GM12878 (cell line): ENCODE measurements around the gene GET3. TPM values are rescaled to one million over a fixed set of nuclear protein-coding genes. Genes with fewer than 3 reads are reported as not detected.
A peak's percentile ranks its signal among the peaks of the same experiment; 100 is the strongest.

Experiments
- ATAC-seq: fragments of 200-7000 bp; cut with Tn5 transposase; 3 replicates; pipeline ENCODE4 v1.9.1; 2020; ENCODE audit warnings: mild to moderate bottlenecking, moderate library complexity
- BruUV-seq: library from RNA; stranded (reverse); fragments of 400-500 nt; replicated peaks from 2 replicates; lab custom pipeline; 2021; lab: Mats Ljungman, UMichigan
- CTCF ChIA-PET: fragments of 300-600 bp; sonication (Branson Sonifier 250); formaldehyde crosslinking; extraction: SDS; loops from one replicate; lab custom pipeline; 2021; ENCODE audit warnings: inconsistent platforms; lab: Yijun Ruan, JAX
- POLR2A ChIA-PET: fragments of 350-600 bp; formaldehyde crosslinking; extraction: SDS; loops from one replicate; lab custom pipeline; 2021; ENCODE audit warnings: inconsistent platforms; lab: Charles Lee
- RAD21 ChIA-PET: fragments of 300-600 bp; sonication (Branson Sonifier 250); formaldehyde crosslinking; loops from one replicate; lab custom pipeline; 2023; ENCODE audit warnings: antibody characterized with exemption; ENCODE audit not compliant: unreplicated experiment; lab: Charles Lee
- SMC1A ChIA-PET: fragments of 300-600 bp; sonication (Branson Sonifier 250); formaldehyde crosslinking; loops from one replicate; lab custom pipeline; 2023; ENCODE audit not compliant: unreplicated experiment, uncharacterized antibody; lab: Charles Lee
- DNase-seq: peaks from one replicate; pipeline ENCODE4 v3.0.0-alpha.2; 2011; ENCODE audit warnings: low read depth, low spot score
- FAIRE-seq: peaks from 3 replicates; lab custom pipeline; 2011; peaks lifted over from hg19 to GRCh38; lab: Jason Lieb, UNC
- H2AFZ ChIP-seq: 2 replicates; pipeline ENCODE4 v1.6.0; 2011; ENCODE audit warnings: low read depth, low read length, control low read depth; ENCODE audit not compliant: control insufficient read depth
- H3K27ac ChIP-seq: 2 replicates; pipeline ENCODE4 v1.5.1; 2011; ENCODE audit warnings: control low read depth; ENCODE audit not compliant: control insufficient read depth, insufficient read depth
- H3K27me3 ChIP-seq, 2 experiments: replicated peaks in 1 of 2; 2 replicates each; pipeline versions ENCODE4 v1.6.0 to v1.6.1; 2011; ENCODE audit warnings: low read length in 1 of 2; ENCODE audit not compliant: control insufficient read depth in 2 of 2, insufficient read depth in 2 of 2
- H3K36me3 ChIP-seq, 2 experiments: 2 replicates each; pipeline ENCODE4 v1.5.1; 2011; ENCODE audit warnings: low read length in 1 of 2; ENCODE audit not compliant: control insufficient read depth in 2 of 2, insufficient read depth in 2 of 2
- H3K4me1 ChIP-seq: 2 replicates; pipeline ENCODE4 v1.6.1; 2011; ENCODE audit warnings: mild to moderate bottlenecking, low read length, moderate library complexity, mixed read lengths; ENCODE audit not compliant: control insufficient read depth, insufficient read depth
- H3K4me2 ChIP-seq: 2 replicates; pipeline ENCODE4 v1.6.0; 2011; ENCODE audit warnings: control low read depth; ENCODE audit not compliant: control insufficient read depth, insufficient read depth
- H3K4me3 ChIP-seq: fragments of 200-600 bp; sonication (generic); 2 replicates; pipeline ENCODE4 v1.5.1; 2016
- H3K79me2 ChIP-seq: 2 replicates; pipeline ENCODE4 v1.6.0; 2011; ENCODE audit warnings: low read length; ENCODE audit not compliant: control insufficient read depth, insufficient read depth
- H3K9ac ChIP-seq: 2 replicates; pipeline ENCODE4 v1.8.0; 2011; ENCODE audit warnings: low read length, control low read depth, mixed read lengths; ENCODE audit not compliant: control insufficient read depth, insufficient read depth
- H3K9me3 ChIP-seq: replicated peaks from 3 replicates; pipeline ENCODE4 v1.5.1; 2011; ENCODE audit warnings: mild to moderate bottlenecking, low read length; ENCODE audit not compliant: control insufficient read depth, insufficient read depth
- H4K20me1 ChIP-seq: 2 replicates; pipeline ENCODE4 v1.6.0; 2011; ENCODE audit not compliant: control insufficient read depth, insufficient read depth
- ELK1 ChIP-seq: IDR thresholded peaks from 2 replicates; pipeline ENCODE4 v1.6.1; 2012; ENCODE audit warnings: low read depth, low read length, improper control_type of control experiment
- HSF1 ChIP-seq: fragments of 150-350 bp; IDR thresholded peaks from 2 replicates; pipeline ENCODE4 v1.6.1; 2014; ENCODE audit warnings: mild to moderate bottlenecking, low read depth, low read length
- MYB ChIP-seq: fragments of 150-350 bp; IDR thresholded peaks from 2 replicates; pipeline ENCODE4 v1.6.1; 2014; ENCODE audit warnings: mild to moderate bottlenecking, low read depth, low read length, borderline replicate concordance
- NR2F1 ChIP-seq: fragments of 450-650 bp; conservative IDR thresholded peaks from 2 replicates; pipeline ENCODE4 v1.6.1; 2017; ENCODE audit warnings: mild to moderate bottlenecking
- POLR2AphosphoS5 ChIP-seq: IDR thresholded peaks from 2 replicates; pipeline ENCODE4 v1.6.1; 2011; ENCODE audit warnings: mild to moderate bottlenecking, low read length, inconsistent platforms
- SMARCA5 ChIP-seq: fragments of 450-650 bp; IDR thresholded peaks from 2 replicates; pipeline ENCODE4 v1.6.1; 2017; ENCODE audit warnings: mild to moderate bottlenecking
- WGBS: methylation state at CpG from one replicate; pipeline ENCODE4 v1.1.6; 2016; ENCODE audit warnings: low lambda C conversion rate; ENCODE audit not compliant: insufficient replicate concordance, insufficient coverage; ENCODE audit errors: missing lambda C conversion rate; 5-methylcytosine and 5-hydroxymethylcytosine counted together
- in situ Hi-C: fragments of 300-500 bp; cut with MboI; formaldehyde crosslinking; loops from 9 replicates; pipeline ENCODE4 v1.14.3; 2018; ENCODE audit warnings: mixed read lengths
- intact Hi-C: fragments of 100-400 bp; cut with micrococcal nuclease; formaldehyde crosslinking; loops from one replicate; pipeline ENCODE4 v1.14.2; 2022; ENCODE audit not compliant: unreplicated experiment
- polyA plus RNA-seq, 11 experiments: library from polyadenylated mRNA; depleted of rRNA in 4 of 11; unstranded in 6 of 11; stranded (reverse) in 5 of 11; fragments of >200 nt; fragmentation: Nextera tagmentation in 4 of 11; fragmentation: Illumina TruSeq in 1 of 11; extraction: Ambion mirVana in 4 of 11; extraction: Trizol in 1 of 11; gene quantifications; 1 replicate in 1 of 11; 2 replicates in 10 of 11; pipeline versions ENCODE4 v1.2.1 to v1.2.3, GENCODE V29; 2011 to 2016; ENCODE audit warnings: inconsistent platforms in 2 of 11, missing spikeins in 2 of 11, low read depth in 1 of 11
- total RNA-seq, 4 experiments: library from RNA; depleted of rRNA in 3 of 4; stranded (reverse); fragments of >200 nt in 3 of 4; fragmentation: Illumina TruSeq in 1 of 4; extraction: Trizol in 1 of 4; gene quantifications; 2 replicates each; pipeline versions ENCODE4 v1.2.1 to v1.2.3, GENCODE V29; 2013 to 2021
- TF ChIP-seq, protein P1 (sequence below): fragments of 450-650 bp; IDR thresholded peaks from 2 replicates; pipeline ENCODE4 v1.6.1; 2017; ENCODE audit warnings: antibody characterized with exemption, mild to moderate bottlenecking, moderate library complexity

GET3 gene
- total and polyA plus RNA-seq, 10 of the 15 experiments (the other 5 are each of a cell fraction or from before 2014, with no cell fraction given): 14.5 to 144 (median 97.2) TPM

- no peak for TF ChIP-seq HSF1
- peak; percentile 51; the same call in 1 of the 2 replicates for TF ChIP-seq MYB
- TF ChIP-seq, protein P1, sequence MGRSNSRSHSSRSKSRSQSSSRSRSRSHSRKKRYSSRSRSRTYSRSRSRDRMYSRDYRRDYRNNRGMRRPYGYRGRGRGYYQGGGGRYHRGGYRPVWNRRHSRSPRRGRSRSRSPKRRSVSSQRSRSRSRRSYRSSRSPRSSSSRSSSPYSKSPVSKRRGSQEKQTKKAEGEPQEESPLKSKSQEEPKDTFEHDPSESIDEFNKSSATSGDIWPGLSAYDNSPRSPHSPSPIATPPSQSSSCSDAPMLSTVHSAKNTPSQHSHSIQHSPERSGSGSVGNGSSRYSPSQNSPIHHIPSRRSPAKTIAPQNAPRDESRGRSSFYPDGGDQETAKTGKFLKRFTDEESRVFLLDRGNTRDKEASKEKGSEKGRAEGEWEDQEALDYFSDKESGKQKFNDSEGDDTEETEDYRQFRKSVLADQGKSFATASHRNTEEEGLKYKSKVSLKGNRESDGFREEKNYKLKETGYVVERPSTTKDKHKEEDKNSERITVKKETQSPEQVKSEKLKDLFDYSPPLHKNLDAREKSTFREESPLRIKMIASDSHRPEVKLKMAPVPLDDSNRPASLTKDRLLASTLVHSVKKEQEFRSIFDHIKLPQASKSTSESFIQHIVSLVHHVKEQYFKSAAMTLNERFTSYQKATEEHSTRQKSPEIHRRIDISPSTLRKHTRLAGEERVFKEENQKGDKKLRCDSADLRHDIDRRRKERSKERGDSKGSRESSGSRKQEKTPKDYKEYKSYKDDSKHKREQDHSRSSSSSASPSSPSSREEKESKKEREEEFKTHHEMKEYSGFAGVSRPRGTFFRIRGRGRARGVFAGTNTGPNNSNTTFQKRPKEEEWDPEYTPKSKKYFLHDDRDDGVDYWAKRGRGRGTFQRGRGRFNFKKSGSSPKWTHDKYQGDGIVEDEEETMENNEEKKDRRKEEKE: no peak
- 0 out of 2 replicates have a peak, but pooled peaks have one; percentile 0 for TF ChIP-seq NR2F1
- 0 out of 2 replicates have a peak, but pooled peaks have one; percentile 23 for TF ChIP-seq SMARCA5
Measured at GRCh38 chr19:12783291-12783848, 46.1 kb downstream of the GET3 start (continued).

GRCh38 chr19:12783849-12784393 lies 46.6 kb downstream of the GET3 start:
- ChIA-PET CTCF (interaction anchor here (12.1 kb wide), 1 partner anchor 12 kb away, joined by 537 read pairs; the partner anchor contains the start of gene JUNB), SMC1A (interaction anchor here (8.4 kb wide), 1 partner anchor 12 kb away, joined by 240 read pairs; the partner anchor contains the start of gene JUNB), RAD21 (interaction anchor here (2.7 kb wide), 1 partner anchor 12 kb away, joined by 23 read pairs; no protein-coding TSS in a partner anchor), POLR2A (interaction anchor here (9.3 kb wide), 1 partner anchor 10 kb away, joined by 303 read pairs; the partner anchor contains the start of gene JUNB)
- no peaks in the 10 kb centered on the region for H3K36me3 ChIP-seq
- no peaks in the 10 kb centered on the region for H4K20me1 ChIP-seq
- H3K9ac ChIP-seq: peak overlapping the region; percentile 65
- peaks cover 78% of the 10 kb centered on the region for H3K4me1 ChIP-seq
- H3K4me3 ChIP-seq: no peak overlapping the region; the same call in 1 of the 2 replicates
- TF ChIP-seq POLR2AphosphoS5: peak; percentile 3
- TF ChIP-seq ELK1: no peak
- FAIRE-seq (no peak), DNase-seq (no peak), ATAC-seq (no peak)
- peaks cover 13% of the 10 kb centered on the region for H3K79me2 ChIP-seq
- intact Hi-C loops: loop anchor here (5.0 to 10.0 kb wide), 2 partner anchors 172 to 1689 kb away; partner anchors contain the start of genes ZNF490 and ZNF791
- WGBS: 9% methylated on average over 17 of the region's 19 CpGs
- H3K27me3 ChIP-seq: no peaks in the 10 kb centered on the region
- peak overlapping the region; percentile 97 for H3K27ac ChIP-seq
- H2AFZ ChIP-seq: no peak overlapping the region; the same call in 1 of the 2 replicates
- no TSS peak for BruUV-seq
- no peaks in the 10 kb centered on the region for H3K9me3 ChIP-seq
- H3K4me2 ChIP-seq: peak overlapping the region; percentile 77
- in situ Hi-C loops: no loop called here
